ENCODE data around the gene UGT2B7.

UGT2B7 gene

GRCh38 chr4:69124941-69125340 is 28.7 kb downstream of the UGT2B7 start:
- no peaks in the 10 kb centered on the region for H3K36me3 ChIP-seq (ENCODE audit: control insufficient read depth, insufficient read depth, low read length)
- no peak for DNase-seq (ENCODE audit: extremely low read depth, insufficient read length)
- no peak for TF ChIP-seq CTCF (IDR thresholded peaks at IDR 0.05; ENCODE audit: insufficient read depth, low read length, poor library complexity, severe bottlenecking)
- H3K27me3 ChIP-seq (replicated peaks; ENCODE audit: control insufficient read depth, insufficient read depth, low read length), result no peaks in the 10 kb centered on the region
- no peak overlapping the region for H3K4me3 ChIP-seq (replicated peaks; ENCODE audit: low read depth, low read length)

GRCh38 chr4:69126024-69126423 is 29.8 kb downstream of the UGT2B7 start:
- no peak for DNase-seq (ENCODE audit: extremely low read depth, insufficient read length)
- Histone ChIP-seq H3K36me3 (ENCODE audit: control insufficient read depth, insufficient read depth, low read length) (no peaks in the 10 kb centered on the region), H3K27me3 (replicated peaks; ENCODE audit: control insufficient read depth, insufficient read depth, low read length) (no peaks in the 10 kb centered on the region), H3K4me3 (replicated peaks; ENCODE audit: low read depth, low read length) (no peak overlapping the region)
- no peak for TF ChIP-seq CTCF (IDR thresholded peaks at IDR 0.05; ENCODE audit: insufficient read depth, low read length, poor library complexity, severe bottlenecking)

- no peak for DNase-seq (ENCODE audit: extremely low read depth, insufficient read length)
- no peak for TF ChIP-seq CTCF (IDR thresholded peaks at IDR 0.05; ENCODE audit: insufficient read depth, low read length, poor library complexity, severe bottlenecking)
- H3K36me3 ChIP-seq (ENCODE audit: control insufficient read depth, insufficient read depth, low read length), result no peaks in the 10 kb centered on the region
- H3K4me3 ChIP-seq (replicated peaks; ENCODE audit: low read depth, low read length), result no peak overlapping the region
- no peaks in the 10 kb centered on the region for H3K27me3 ChIP-seq (replicated peaks; ENCODE audit: control insufficient read depth, insufficient read depth, low read length)
These were observed 37.7 kb downstream of the UGT2B7 start for GRCh38 chr4:69133993-69134392.

GRCh38 chr4:69134471-69134870 is 38.2 kb downstream of the UGT2B7 start:
- TF ChIP-seq CTCF (IDR thresholded peaks at IDR 0.05; ENCODE audit: insufficient read depth, low read length, poor library complexity, severe bottlenecking), result no peak
- no peak overlapping the region for H3K4me3 ChIP-seq (replicated peaks; ENCODE audit: low read depth, low read length)
- no peaks in the 10 kb centered on the region for H3K36me3 ChIP-seq (ENCODE audit: control insufficient read depth, insufficient read depth, low read length)
- H3K27me3 ChIP-seq (replicated peaks; ENCODE audit: control insufficient read depth, insufficient read depth, low read length), result no peaks in the 10 kb centered on the region
- no peak for DNase-seq (ENCODE audit: extremely low read depth, insufficient read length)

- no peaks in the 10 kb centered on the region for H3K36me3 ChIP-seq (ENCODE audit: control insufficient read depth, insufficient read depth, low read length)
- no peak overlapping the region for H3K4me3 ChIP-seq (replicated peaks; ENCODE audit: low read depth, low read length)
- DNase-seq (ENCODE audit: extremely low read depth, insufficient read length), result no peak
- no peaks in the 10 kb centered on the region for H3K27me3 ChIP-seq (replicated peaks; ENCODE audit: control insufficient read depth, insufficient read depth, low read length)
- TF ChIP-seq CTCF (IDR thresholded peaks at IDR 0.05; ENCODE audit: insufficient read depth, low read length, poor library complexity, severe bottlenecking), result no peak
These were observed 45.0 kb downstream of the UGT2B7 start for GRCh38 chr4:69141320-69141719.

GRCh38 chr4:69147334-69147733 is 51.1 kb downstream of the UGT2B7 start:
- Histone ChIP-seq H3K36me3 (ENCODE audit: control insufficient read depth, insufficient read depth, low read length) (no peaks in the 10 kb centered on the region), H3K27me3 (replicated peaks; ENCODE audit: control insufficient read depth, insufficient read depth, low read length) (no peaks in the 10 kb centered on the region), H3K4me3 (replicated peaks; ENCODE audit: low read depth, low read length) (no peak overlapping the region)
- DNase-seq (ENCODE audit: extremely low read depth, insufficient read length), result no peak
- TF ChIP-seq CTCF (IDR thresholded peaks at IDR 0.05; ENCODE audit: insufficient read depth, low read length, poor library complexity, severe bottlenecking), result no peak

Measured in GM06990 (cell line).